COR-L47 (cell line): ENCODE results near the gene RTEL1.
A peak's percentile ranks its signal among the peaks of the same experiment; 100 is the strongest.

Experiments
- DNase-seq: peaks from one replicate; lab custom pipeline; 2025; lab: John Stamatoyannopoulos, UW

The RTEL1 gene

GRCh38 chr20:63698739-63699465, 40.8 kb downstream of the RTEL1 start:
- DNase-seq, result no peak

GRCh38 chr20:63699466-63700198, 41.5 kb downstream of the RTEL1 start:
- no peak for DNase-seq

- no peak for DNase-seq
These were observed 42.3 kb downstream of the RTEL1 start for GRCh38 chr20:63700199-63701050.

- DNase-seq, result no peak
These were observed 42.9 kb downstream of the RTEL1 start for GRCh38 chr20:63701051-63701328.

- DNase-seq, result no peak
These were observed 43.4 kb downstream of the RTEL1 start for GRCh38 chr20:63701329-63702035.

- no peak for DNase-seq
These were observed 44.0 kb downstream of the RTEL1 start for GRCh38 chr20:63702036-63702665.

GRCh38 chr20:63702751-63703470, 44.8 kb downstream of the RTEL1 start:
- no peak for DNase-seq

- DNase-seq, result no peak
These were observed 45.4 kb downstream of the RTEL1 start for GRCh38 chr20:63703471-63703975.

- no peak for DNase-seq
These were observed 46.0 kb downstream of the RTEL1 start for GRCh38 chr20:63703976-63704748.

- no peak for DNase-seq
These were observed 46.6 kb downstream of the RTEL1 start for GRCh38 chr20:63704749-63705117.

GRCh38 chr20:63705232-63706026, 47.3 kb downstream of the RTEL1 start:
- DNase-seq, result no peak

- DNase-seq, result no peak
These were observed 48.0 kb downstream of the RTEL1 start for GRCh38 chr20:63706027-63706695.

GRCh38 chr20:63706852-63707557, 48.9 kb downstream of the RTEL1 start:
- DNase-seq, result no peak

- DNase-seq, result peak; percentile 80
These were observed 49.6 kb downstream of the RTEL1 start, which contains the start of the genes ARFRP1 and ZGPAT for GRCh38 chr20:63707558-63708300. ARFRP1 (minus strand) TSS chr20:63707976; CDS start chr20:63707091, 885 bp downstream. ZGPAT (plus strand) TSS chr20:63708039; CDS start chr20:63708581, 542 bp downstream.

- DNase-seq, result no peak
These were observed 50.4 kb downstream of the RTEL1 start for GRCh38 chr20:63708301-63709148.

- DNase-seq, result no peak
These were observed 51.0 kb downstream of the RTEL1 start for GRCh38 chr20:63709149-63709527.
